Ectodermal cell (in vitro differentiated cells): ENCODE measurements around the gene EIF4H.
"Not testable (repeated sequence)": the region's sequence is repeated elsewhere in the genome, so short reads cannot be mapped to it uniquely, and the experiment has no call there.

ENCODE experiments used
- H3K27ac ChIP-seq: 2 replicates; pipeline ENCODE4 v1.7.0; 2013; ENCODE audit warnings: mild to moderate bottlenecking, low read depth, low read length; ENCODE audit not compliant: insufficient read depth, poor library complexity, severe bottlenecking
- H3K27me3 ChIP-seq: 2 replicates; pipeline ENCODE4 v1.7.0; 2013; ENCODE audit warnings: mild to moderate bottlenecking, low read length; ENCODE audit not compliant: insufficient read depth, control insufficient read depth, poor library complexity, severe bottlenecking
- H3K36me3 ChIP-seq: one replicate; pipeline ENCODE4 v1.7.0; 2013; ENCODE audit warnings: low read length; ENCODE audit not compliant: control insufficient read depth, insufficient read depth
- H3K4me1 ChIP-seq: one replicate; pipeline ENCODE4 v1.7.0; 2013; ENCODE audit warnings: low read length; ENCODE audit not compliant: control insufficient read depth, insufficient read depth
- H3K4me3 ChIP-seq: 2 replicates; pipeline ENCODE4 v1.7.0; 2013; ENCODE audit warnings: low read depth, low read length, control low read depth; ENCODE audit not compliant: insufficient read depth
- H3K9me3 ChIP-seq: 2 replicates; pipeline ENCODE4 v1.7.0; 2013; ENCODE audit warnings: mild to moderate bottlenecking, low read length, moderate library complexity; ENCODE audit not compliant: control insufficient read depth
- WGBS, 2 experiments: methylation state at CpG; one replicate each; pipeline ENCODE4 v1.1.7; 2013; ENCODE audit warnings: missing lambda C conversion rate in 2 of 2; 5-methylcytosine and 5-hydroxymethylcytosine counted together

Gene EIF4H

DNA sequence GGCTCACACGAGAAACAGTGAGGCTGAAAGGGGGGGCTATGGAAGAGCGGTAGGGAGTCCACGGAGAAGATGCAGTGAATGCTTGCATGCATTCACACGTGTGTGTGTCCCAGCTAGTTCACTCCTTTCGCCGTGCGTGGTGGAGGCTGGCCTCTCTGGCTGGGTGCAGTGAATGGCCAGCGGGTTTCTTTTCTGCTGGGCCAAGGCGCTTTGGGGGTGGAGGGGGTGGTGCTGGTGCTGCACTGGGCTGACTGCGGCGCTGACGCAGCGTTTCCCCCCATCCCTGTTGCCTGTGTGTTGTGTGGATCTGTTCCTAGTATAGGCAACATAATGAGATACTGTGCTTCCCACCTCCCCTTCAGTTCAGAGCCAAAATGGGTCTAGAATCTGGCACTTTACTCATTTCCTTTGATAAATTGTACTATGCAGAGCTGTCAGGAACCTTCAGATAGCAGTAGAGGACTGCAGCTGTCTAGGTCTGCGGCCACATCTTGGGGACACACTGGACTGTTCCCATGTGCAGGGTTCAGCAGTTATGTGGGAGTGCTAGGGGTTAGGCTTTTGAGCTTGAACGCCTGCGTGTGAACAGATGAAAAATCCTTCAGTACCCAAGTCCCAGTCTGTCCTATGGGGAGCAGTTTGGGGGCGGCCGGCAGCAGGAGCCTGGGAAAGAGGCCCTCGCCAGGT lies 22.0 kb downstream of the EIF4H start:
- H3K4me3 ChIP-seq: not testable (repeated sequence)
- 96 to 99% methylated on average over 8 to 14 of the region's 19 CpGs for WGBS, 2 experiments
- peaks cover 22% of the 10 kb centered on the region for H3K36me3 ChIP-seq

DNA sequence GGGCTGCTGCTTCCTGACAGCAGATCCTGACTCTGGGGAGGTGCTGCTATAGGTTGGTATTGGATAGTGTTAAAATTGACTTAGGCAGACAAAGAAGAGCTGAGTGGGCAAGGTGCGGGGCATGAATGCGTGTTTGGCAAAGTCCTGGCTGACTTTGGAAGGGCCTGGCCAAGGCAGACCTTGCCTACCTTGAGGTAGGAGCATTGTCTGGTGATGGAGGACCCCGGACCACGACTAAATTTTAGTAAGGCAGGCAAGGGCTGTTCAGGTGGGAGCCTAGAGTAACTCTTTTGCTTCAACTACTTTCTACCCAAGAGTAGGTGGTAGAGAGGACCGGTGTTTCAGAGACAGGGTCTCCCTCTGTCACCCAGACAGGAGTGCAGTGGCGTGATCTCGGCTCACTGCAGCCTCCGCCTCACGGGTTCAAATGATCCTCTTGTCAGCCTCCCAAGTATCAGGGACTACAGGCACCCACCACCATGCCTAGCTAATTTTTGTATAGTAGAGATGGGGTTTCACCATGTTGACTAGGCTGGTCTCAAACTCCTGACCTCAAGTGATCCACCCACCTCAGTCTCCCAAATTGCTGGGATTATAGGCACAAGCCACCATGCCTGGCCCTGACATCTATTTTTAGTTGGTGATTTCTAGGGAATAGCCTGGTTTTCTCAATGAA lies 23.4 kb downstream of the EIF4H start:
- 94 to 97% methylated on average over 9 of the region's 9 CpGs for WGBS, 2 experiments
- no peak overlapping the region for H3K27ac ChIP-seq
- H3K9me3 ChIP-seq: no peaks in the 10 kb centered on the region

More for the DNA sequence above, 22.0 kb downstream of the EIF4H start:
- H3K4me1 ChIP-seq, H3K9me3 ChIP-seq, H3K27me3 ChIP-seq, H3K27ac ChIP-seq: not testable (repeated sequence)

GRCh38 chr7:74199551-74200355 lies 25.6 kb downstream of the EIF4H start:
- Histone ChIP-seq H3K36me3 (peaks cover 2% of the 10 kb centered on the region), H3K27me3 (no peaks in the 10 kb centered on the region), H3K27ac (no peak overlapping the region)

More for the DNA sequence above, 23.4 kb downstream of the EIF4H start:
- Histone ChIP-seq H3K27me3 (no peaks in the 10 kb centered on the region), H3K36me3 (peaks cover 10% of the 10 kb centered on the region), H3K4me1 (no peaks in the 10 kb centered on the region), H3K4me3 (no peak overlapping the region)

GRCh38 chr7:74202841-74203556 lies 28.8 kb downstream of the EIF4H start:
- WGBS, 2 experiments: 80 to 84% methylated on average over 12 of the region's 12 CpGs

More at GRCh38 chr7:74199551-74200355, 25.6 kb downstream of the EIF4H start:
- Histone ChIP-seq H3K9me3 (no peaks in the 10 kb centered on the region), H3K4me1 (no peaks in the 10 kb centered on the region), H3K4me3 (no peak overlapping the region)
- WGBS, 2 experiments: 87 to 89% methylated on average over 19 of the region's 19 CpGs

DNA sequence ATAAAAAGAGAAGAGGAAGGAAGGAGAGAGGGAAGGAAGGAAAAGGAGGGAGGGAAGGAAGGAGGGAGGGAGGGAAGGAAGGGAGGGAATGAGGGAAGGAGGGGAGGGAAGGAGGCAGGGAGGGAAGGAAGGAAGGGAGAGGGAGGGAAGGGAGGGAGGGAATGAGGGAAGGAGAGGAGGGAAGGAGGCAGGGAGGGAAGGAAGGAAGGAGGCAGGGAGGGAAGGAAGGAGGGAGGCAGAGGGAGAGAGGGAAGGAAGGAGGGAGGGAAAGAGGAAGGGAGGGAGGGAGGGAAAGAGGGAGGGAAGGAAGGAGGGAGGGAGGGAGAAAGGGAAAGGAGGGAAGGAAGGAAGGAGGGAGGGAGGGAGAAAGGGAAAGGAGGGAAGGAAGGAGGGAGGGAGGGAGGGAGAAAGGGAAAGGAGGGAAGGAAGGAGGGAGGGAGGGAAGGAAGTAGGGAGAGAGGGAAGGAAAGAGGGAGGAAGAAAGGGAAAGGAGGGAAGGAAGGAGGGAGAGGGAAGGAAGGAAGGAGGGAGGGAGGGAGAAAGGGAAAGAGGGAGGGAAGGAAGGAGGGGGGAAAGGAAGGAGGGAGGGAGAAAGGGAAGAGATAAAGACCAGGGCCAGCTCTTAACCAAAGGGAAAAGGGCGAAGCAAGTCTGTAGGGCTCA lies 29.9 kb downstream of the EIF4H start:
- Histone ChIP-seq H3K36me3 (no peaks in the 10 kb centered on the region), H3K27me3 (no peaks in the 10 kb centered on the region), H3K9me3 (no peaks in the 10 kb centered on the region), H3K4me1 (no peaks in the 10 kb centered on the region), H3K27ac (no peak overlapping the region), H3K4me3 (no peak overlapping the region)
- 79 to 94% methylated on average over 1 of the region's 1 CpG for WGBS, 2 experiments

More at GRCh38 chr7:74202841-74203556, 28.8 kb downstream of the EIF4H start:
- H3K4me1 ChIP-seq: no peaks in the 10 kb centered on the region
- no peak overlapping the region for H3K4me3 ChIP-seq
- H3K27ac ChIP-seq: no peak overlapping the region
- no peaks in the 10 kb centered on the region for H3K36me3 ChIP-seq
- no peaks in the 10 kb centered on the region for H3K9me3 ChIP-seq
- H3K27me3 ChIP-seq: no peaks in the 10 kb centered on the region

DNA sequence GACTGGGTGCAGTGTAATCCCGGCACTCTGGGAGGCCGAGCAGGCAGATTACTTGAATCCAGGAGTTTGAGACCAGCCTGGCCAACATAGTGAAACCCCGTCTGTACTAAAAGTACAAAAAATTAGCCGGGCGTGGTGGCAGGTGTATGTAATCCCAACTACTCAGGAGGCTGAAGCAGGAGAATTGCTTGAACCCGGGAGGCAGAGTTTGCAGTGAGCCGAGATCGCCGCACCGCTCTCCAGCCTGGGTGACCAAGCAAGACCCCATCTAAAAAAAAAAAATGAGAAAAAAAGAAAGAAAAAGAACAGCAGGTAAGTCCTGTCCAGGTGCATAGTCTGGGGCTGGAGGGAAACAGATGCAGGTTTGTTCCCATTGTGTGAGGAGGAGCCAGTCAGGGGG lies 31.9 kb downstream of the EIF4H start:
- not testable (repeated sequence) for H3K36me3 ChIP-seq, H3K27me3 ChIP-seq, H3K9me3 ChIP-seq, H3K4me3 ChIP-seq, H3K27ac ChIP-seq, H3K4me1 ChIP-seq
- WGBS, 2 experiments: 93 to 97% methylated on average over 10 of the region's 10 CpGs

GRCh38 chr7:74206589-74207120 lies 32.5 kb downstream of the EIF4H start:
- H3K27ac ChIP-seq: no peak overlapping the region
- 25 to 27% methylated on average over 23 of the region's 23 CpGs for WGBS, 2 experiments
- H3K4me3 ChIP-seq: no peak overlapping the region
- no peaks in the 10 kb centered on the region for H3K27me3 ChIP-seq
- H3K4me1 ChIP-seq: no peaks in the 10 kb centered on the region
- H3K9me3 ChIP-seq: no peaks in the 10 kb centered on the region
- no peaks in the 10 kb centered on the region for H3K36me3 ChIP-seq

DNA sequence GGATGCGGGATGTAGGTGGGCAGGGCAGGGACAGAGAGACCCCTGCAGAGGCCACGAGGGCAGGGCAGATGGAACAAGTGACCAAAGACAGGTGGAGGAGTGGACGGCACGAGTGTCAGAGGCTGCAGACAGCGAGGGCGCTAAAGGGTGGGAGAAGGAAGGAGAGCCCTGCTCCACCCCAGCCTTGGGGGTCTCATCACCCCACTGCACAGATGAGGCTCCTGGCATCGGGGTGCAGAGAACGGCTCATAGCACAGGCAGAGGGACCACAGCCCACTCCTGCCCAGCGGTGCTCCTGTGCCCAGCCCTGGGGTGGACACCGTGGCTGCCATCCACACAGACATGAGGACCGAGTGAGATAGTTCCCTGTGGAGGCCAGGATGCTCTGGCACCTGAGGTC lies 33.4 kb downstream of the EIF4H start:
- WGBS, 2 experiments: 92 to 93% methylated on average over 11 of the region's 11 CpGs

GRCh38 chr7:74208241-74208640 lies 34.1 kb downstream of the EIF4H start:
- not testable (repeated sequence) for H3K27ac ChIP-seq, H3K36me3 ChIP-seq, H3K9me3 ChIP-seq, H3K4me3 ChIP-seq, H3K27me3 ChIP-seq, H3K4me1 ChIP-seq
- 88 to 94% methylated on average over 7 of the region's 7 CpGs for WGBS, 2 experiments

More for the DNA sequence above, 33.4 kb downstream of the EIF4H start:
- no peaks in the 10 kb centered on the region for H3K27me3 ChIP-seq
- no peaks in the 10 kb centered on the region for H3K36me3 ChIP-seq
- no peaks in the 10 kb centered on the region for H3K4me1 ChIP-seq
- no peak overlapping the region for H3K27ac ChIP-seq
- H3K9me3 ChIP-seq: no peaks in the 10 kb centered on the region
- H3K4me3 ChIP-seq: no peak overlapping the region
